Endodermal cell (in vitro differentiated cells): ENCODE data around the gene GCH1. TPM values are rescaled to one million over a fixed set of nuclear protein-coding genes. Genes with fewer than 3 reads are reported as not detected.
A peak's percentile ranks its signal among the peaks of the same experiment; 100 is the strongest.

ENCODE experiments used
- DNase-seq: peaks from one replicate; pipeline ENCODE4 v3.0.0-alpha.2; 2017
- H3K27ac ChIP-seq: 2 replicates; pipeline ENCODE4 v1.5.1; 2013; ENCODE audit warnings: mild to moderate bottlenecking, low read depth, low read length, moderate library complexity
- H3K27me3 ChIP-seq: 2 replicates; pipeline ENCODE4 v1.6.1; 2013; ENCODE audit warnings: mild to moderate bottlenecking, low read length, moderate library complexity; ENCODE audit not compliant: insufficient read depth, control insufficient read depth, poor library complexity, severe bottlenecking
- H3K36me3 ChIP-seq: 2 replicates; pipeline ENCODE4 v1.7.0; 2013; ENCODE audit warnings: mild to moderate bottlenecking, low read length, moderate library complexity; ENCODE audit not compliant: control insufficient read depth, insufficient read depth
- H3K4me1 ChIP-seq: one replicate; pipeline ENCODE4 v1.7.0; 2013; ENCODE audit warnings: low read length; ENCODE audit not compliant: control insufficient read depth, insufficient read depth
- H3K4me3 ChIP-seq: 2 replicates; pipeline ENCODE4 v1.5.1; 2013; ENCODE audit warnings: mild to moderate bottlenecking, low read length, moderate library complexity
- H3K9ac ChIP-seq: 2 replicates; pipeline ENCODE4 v1.6.1; 2013; ENCODE audit warnings: mild to moderate bottlenecking, low read length, moderate library complexity; ENCODE audit not compliant: poor library complexity, severe bottlenecking; ENCODE audit errors: extremely low read depth
- H3K9me3 ChIP-seq: 2 replicates; pipeline ENCODE4 v1.6.1; 2013; ENCODE audit warnings: mild to moderate bottlenecking, low read length, moderate library complexity; ENCODE audit not compliant: control insufficient read depth
- H3K27ac Mint-ChIP-seq: 2 replicates; pipeline ENCODE4 v1.8.0; 2020; ENCODE audit warnings: mixed read lengths
- H3K27me3 Mint-ChIP-seq: 2 replicates; pipeline ENCODE4 v1.8.0; 2021; ENCODE audit warnings: mild to moderate bottlenecking, mixed read lengths; ENCODE audit not compliant: insufficient read depth
- H3K36me3 Mint-ChIP-seq: 2 replicates; pipeline ENCODE4 v1.8.0; 2020; ENCODE audit warnings: low read depth, mixed read lengths
- H3K4me1 Mint-ChIP-seq: 2 replicates; pipeline ENCODE4 v1.8.0; 2020; ENCODE audit warnings: mixed read lengths
- H3K4me3 Mint-ChIP-seq: 2 replicates; pipeline ENCODE4 v1.8.0; 2020; ENCODE audit warnings: mild to moderate bottlenecking, moderate library complexity, mixed read lengths
- H3K9me3 Mint-ChIP-seq: 2 replicates; pipeline ENCODE4 v1.8.0; 2020; ENCODE audit warnings: mild to moderate bottlenecking, mixed read lengths
- WGBS, 2 experiments: methylation state at CpG; one replicate each; pipeline versions ENCODE4 v1.1.5 to v1.1.7; 2013; ENCODE audit warnings: missing lambda C conversion rate in 2 of 2, mixed read lengths in 1 of 2; ENCODE audit not compliant: insufficient coverage in 1 of 2, insufficient read length in 1 of 2; 5-methylcytosine and 5-hydroxymethylcytosine counted together
- total RNA-seq, 2 donors: library from RNA; stranded (reverse); fragmentation: NEBNext Ultra II Directional in 1 of 2; extraction: Animal tissue kit (Norgen Biotek cat#: 25700) in 1 of 2; gene quantifications; 2 replicates in 1 of 2; 3 replicates in 1 of 2; pipeline ENCODE4 v1.2.1, GENCODE V29; 2021
- TF ChIP-seq, protein P1 (sequence below): fragments of 200-600 bp; sonication (generic); conservative IDR thresholded peaks from 2 replicates; pipeline ENCODE4 v1.5.0; 2021; ENCODE audit warnings: antibody characterized with exemption, mild to moderate bottlenecking

The GCH1 gene
- total RNA-seq, 2 donors from 2014 or later: 18.3 to 18.7 TPM

DNA sequence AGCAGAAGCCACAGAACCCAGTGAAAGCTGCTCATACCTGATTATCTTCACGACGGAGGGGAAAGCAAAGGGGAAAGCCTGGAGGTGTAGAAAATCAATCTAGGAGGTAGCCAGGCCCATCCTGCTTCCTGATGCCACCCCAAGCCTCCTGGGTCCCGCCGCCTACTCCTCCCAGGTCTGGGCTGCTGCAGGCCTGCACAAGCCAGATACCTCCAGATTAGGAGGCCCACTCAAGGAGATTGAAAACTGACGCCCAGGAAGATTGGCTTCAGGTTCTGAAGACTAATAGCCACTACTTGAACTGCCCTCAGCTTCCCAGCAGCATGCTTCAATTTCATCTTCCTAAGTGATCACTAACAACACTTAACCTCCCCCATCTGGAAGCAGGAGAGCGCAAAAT is 87.1 kb downstream of the GCH1 start:
- H3K9me3 ChIP-seq: no peaks in the 10 kb centered on the region
- Mint-ChIP-seq H3K4me1 (peaks cover 18% of the 10 kb centered on the region), H3K27me3 (peaks cover 11% of the 10 kb centered on the region), H3K27ac (no peak overlapping the region), H3K4me3 (no peak overlapping the region), H3K9me3 (no peaks in the 10 kb centered on the region), H3K36me3 (no peaks in the 10 kb centered on the region)
- 98% methylated on average over 6 of the region's 6 CpGs; no CpG with 5 or more reads in 1 of the 2 experiments for WGBS, 2 experiments
- TF ChIP-seq, protein P1, sequence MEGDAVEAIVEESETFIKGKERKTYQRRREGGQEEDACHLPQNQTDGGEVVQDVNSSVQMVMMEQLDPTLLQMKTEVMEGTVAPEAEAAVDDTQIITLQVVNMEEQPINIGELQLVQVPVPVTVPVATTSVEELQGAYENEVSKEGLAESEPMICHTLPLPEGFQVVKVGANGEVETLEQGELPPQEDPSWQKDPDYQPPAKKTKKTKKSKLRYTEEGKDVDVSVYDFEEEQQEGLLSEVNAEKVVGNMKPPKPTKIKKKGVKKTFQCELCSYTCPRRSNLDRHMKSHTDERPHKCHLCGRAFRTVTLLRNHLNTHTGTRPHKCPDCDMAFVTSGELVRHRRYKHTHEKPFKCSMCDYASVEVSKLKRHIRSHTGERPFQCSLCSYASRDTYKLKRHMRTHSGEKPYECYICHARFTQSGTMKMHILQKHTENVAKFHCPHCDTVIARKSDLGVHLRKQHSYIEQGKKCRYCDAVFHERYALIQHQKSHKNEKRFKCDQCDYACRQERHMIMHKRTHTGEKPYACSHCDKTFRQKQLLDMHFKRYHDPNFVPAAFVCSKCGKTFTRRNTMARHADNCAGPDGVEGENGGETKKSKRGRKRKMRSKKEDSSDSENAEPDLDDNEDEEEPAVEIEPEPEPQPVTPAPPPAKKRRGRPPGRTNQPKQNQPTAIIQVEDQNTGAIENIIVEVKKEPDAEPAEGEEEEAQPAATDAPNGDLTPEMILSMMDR: no peak
- H3K9ac ChIP-seq: no peak overlapping the region
- peaks cover 13% of the 10 kb centered on the region for H3K27me3 ChIP-seq
- no peaks in the 10 kb centered on the region for H3K4me1 ChIP-seq
- no peak for DNase-seq
- H3K36me3 ChIP-seq: no peaks in the 10 kb centered on the region
- H3K27ac ChIP-seq: no peak overlapping the region
- no peak overlapping the region for H3K4me3 ChIP-seq

DNA sequence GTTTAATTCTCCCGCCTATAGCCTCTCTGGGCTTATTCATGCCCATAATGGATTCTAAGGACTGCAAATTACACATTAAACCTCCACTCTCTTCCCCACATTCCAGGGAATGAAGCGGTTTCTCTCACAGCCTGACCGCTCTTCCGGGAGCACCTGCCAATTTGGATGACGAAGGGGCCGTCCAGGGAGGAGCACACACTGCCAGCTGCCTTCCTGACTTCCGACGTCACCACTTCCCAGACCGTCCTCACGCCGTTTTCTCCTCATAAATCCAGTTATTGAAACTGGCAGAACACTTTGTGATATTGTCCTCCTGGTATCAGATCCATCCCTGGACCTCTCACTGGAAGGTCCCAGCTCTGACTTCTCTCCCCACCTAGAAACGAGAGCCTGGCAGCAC is 87.6 kb downstream of the GCH1 start:
- H3K9me3 Mint-ChIP-seq: no peaks in the 10 kb centered on the region
- H3K4me1 ChIP-seq: no peaks in the 10 kb centered on the region
- H3K9ac ChIP-seq: no peak overlapping the region
- DNase-seq: no peak
- H3K36me3 ChIP-seq: no peaks in the 10 kb centered on the region
- TF ChIP-seq, protein P1: no peak
- no peaks in the 10 kb centered on the region for H3K36me3 Mint-ChIP-seq
- WGBS, 2 experiments: 94 to 95% methylated on average over 11 to 12 of the region's 12 CpGs
- peaks cover 11% of the 10 kb centered on the region for H3K27me3 Mint-ChIP-seq
- H3K4me3 Mint-ChIP-seq: no peak overlapping the region
- no peaks in the 10 kb centered on the region for H3K9me3 ChIP-seq
- no peak overlapping the region for H3K27ac ChIP-seq
- peaks cover 18% of the 10 kb centered on the region for H3K4me1 Mint-ChIP-seq
- peaks cover 13% of the 10 kb centered on the region for H3K27me3 ChIP-seq
- no peak overlapping the region for H3K27ac Mint-ChIP-seq
- H3K4me3 ChIP-seq: no peak overlapping the region

DNA sequence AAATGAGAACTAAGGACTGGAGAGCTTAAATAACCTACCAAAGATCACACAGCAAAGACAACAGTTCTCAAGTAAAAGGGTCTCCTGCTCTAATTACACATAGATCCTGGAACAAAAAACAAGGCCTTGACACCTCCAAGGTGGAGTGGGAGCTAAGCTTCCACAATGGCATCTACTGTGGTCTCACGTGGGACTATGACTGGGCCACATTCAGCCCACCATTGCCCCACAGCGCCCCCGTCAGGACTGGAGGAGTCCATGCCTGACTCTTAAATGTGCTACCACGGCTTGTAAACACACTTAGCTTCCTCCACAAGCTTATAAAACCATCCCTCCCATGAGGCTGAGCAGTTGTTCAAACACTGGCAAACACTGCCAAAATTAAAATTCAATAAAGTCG is 88.5 kb downstream of the GCH1 start:
- no peaks in the 10 kb centered on the region for H3K9me3 Mint-ChIP-seq
- TF ChIP-seq, protein P1: peak; percentile 63

More for the DNA sequence above, 88.5 kb downstream of the GCH1 start:
- Mint-ChIP-seq H3K36me3 (no peaks in the 10 kb centered on the region), H3K4me3 (no peak overlapping the region), H3K4me1 (peaks cover 18% of the 10 kb centered on the region), H3K27me3 (peaks cover 11% of the 10 kb centered on the region), H3K27ac (no peak overlapping the region)
- Histone ChIP-seq H3K4me3 (no peak overlapping the region), H3K27me3 (peaks cover 13% of the 10 kb centered on the region), H3K4me1 (no peaks in the 10 kb centered on the region), H3K27ac (no peak overlapping the region), H3K9ac (no peak overlapping the region), H3K36me3 (no peaks in the 10 kb centered on the region), H3K9me3 (no peaks in the 10 kb centered on the region)
- DNase-seq: peak; percentile 83
- 84 to 86% methylated on average over 3 to 4 of the region's 5 CpGs for WGBS, 2 experiments
